NOMO-1 treated with DMSO at 0.1 percent for 48 hours (cell line): ENCODE measurements around the gene RAB22A.

Experiments used
- DNase-seq: peaks from one replicate; lab custom pipeline; 2025; ENCODE audit not compliant: unreplicated experiment; lab: John Stamatoyannopoulos, UW

Gene RAB22A, protein sequence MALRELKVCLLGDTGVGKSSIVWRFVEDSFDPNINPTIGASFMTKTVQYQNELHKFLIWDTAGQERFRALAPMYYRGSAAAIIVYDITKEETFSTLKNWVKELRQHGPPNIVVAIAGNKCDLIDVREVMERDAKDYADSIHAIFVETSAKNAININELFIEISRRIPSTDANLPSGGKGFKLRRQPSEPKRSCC

DNA sequence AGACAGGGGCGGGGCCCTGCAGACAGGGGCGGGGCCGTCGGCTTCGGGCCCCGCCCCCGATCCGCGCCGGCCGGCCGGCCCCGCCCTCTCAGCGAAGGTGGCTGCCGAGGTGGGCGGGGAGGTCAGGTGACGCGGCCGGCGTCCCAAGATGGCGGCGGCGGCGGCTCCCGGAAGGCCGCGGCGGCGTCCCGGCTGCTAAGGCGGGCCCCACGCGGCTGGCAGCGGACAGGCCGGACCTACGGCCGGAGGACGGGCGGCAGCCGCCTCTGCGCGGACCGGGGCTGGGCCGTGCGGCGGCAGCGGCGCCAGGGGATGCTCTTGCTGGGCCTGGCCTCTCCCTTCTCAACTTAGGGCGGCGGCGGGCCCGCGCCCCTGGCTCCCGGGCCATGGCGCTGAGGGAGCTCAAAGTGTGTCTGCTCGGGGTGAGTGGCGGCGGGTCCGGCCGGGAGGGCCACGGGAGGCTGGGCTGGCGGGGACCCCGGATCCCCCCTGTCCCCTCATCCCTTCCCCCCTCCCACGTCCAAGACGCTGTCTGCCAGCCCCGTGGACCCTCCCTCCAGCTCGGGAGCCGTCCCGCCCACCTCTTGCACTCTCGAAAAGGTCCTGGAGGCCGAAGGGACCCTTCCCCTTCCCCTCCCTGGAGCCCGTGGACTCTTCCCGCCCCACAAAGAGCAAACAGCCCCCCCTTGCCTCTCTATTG is at the start of gene RAB22A:
Gene RAB22A, plus strand, starts transcription at position 125 of the 700 bp plus-strand sequence. Its CDS starts 262 bp downstream, at position 387.
- peak; percentile 65 for DNase-seq

DNA sequence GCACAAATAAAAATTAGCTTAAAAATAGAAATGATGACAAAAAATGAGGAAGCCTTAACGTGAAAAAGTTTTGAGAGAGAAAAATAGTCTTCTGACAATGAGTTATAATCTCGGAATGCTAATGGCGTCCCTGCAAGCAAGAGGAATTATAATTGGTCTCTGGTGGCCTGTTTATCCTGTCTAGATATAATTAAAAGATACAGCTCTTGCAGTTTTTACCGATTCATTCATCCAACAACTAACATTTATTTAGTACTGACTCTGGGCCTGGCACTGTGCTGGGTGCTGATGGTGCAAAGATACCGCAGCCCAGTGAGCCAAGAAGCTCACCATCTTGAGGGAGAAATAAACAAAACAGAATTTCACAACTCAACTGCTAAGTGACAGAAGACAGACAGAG is 49.5 kb upstream of the RAB22A start:
- no peak for DNase-seq

DNA sequence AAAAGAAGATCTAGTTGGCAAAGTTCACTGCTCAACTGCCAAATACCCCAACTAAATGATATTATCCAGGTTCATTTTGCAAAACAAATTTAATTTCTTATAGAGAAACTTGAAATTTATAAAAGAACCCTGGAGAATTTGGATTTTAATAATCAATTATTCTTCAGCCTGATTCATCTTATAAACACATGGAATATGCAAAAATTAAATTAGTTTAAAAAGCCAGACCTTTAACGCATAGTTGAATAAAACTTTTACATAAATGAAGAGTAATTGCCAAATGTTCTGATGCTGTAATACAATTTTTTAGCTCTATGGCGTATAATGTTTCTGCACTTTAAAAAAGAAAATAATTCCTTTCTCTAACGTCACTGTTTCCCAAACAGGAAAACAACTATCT is 47.9 kb upstream of the RAB22A start:
- DNase-seq: no peak

DNA sequence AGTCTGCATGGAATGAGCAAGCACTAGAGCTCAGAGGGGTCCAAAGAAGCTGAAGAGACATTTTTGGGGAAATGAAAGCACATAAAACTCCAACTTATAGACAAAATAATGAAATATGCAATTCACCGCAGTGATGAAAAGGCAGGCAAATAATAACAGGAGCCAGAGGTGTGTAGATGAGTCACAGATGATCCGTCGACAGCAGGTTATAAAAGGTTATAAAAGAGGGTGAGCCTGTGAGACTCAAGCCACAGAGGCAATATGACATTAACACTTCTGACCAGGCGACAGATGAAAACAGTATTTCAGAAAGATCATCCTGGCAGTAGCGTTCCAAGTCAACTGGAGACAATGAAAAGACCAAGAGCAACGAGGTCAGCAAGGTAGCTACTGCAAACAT is 45.2 kb upstream of the RAB22A start:
- DNase-seq: peak; percentile 6

DNA sequence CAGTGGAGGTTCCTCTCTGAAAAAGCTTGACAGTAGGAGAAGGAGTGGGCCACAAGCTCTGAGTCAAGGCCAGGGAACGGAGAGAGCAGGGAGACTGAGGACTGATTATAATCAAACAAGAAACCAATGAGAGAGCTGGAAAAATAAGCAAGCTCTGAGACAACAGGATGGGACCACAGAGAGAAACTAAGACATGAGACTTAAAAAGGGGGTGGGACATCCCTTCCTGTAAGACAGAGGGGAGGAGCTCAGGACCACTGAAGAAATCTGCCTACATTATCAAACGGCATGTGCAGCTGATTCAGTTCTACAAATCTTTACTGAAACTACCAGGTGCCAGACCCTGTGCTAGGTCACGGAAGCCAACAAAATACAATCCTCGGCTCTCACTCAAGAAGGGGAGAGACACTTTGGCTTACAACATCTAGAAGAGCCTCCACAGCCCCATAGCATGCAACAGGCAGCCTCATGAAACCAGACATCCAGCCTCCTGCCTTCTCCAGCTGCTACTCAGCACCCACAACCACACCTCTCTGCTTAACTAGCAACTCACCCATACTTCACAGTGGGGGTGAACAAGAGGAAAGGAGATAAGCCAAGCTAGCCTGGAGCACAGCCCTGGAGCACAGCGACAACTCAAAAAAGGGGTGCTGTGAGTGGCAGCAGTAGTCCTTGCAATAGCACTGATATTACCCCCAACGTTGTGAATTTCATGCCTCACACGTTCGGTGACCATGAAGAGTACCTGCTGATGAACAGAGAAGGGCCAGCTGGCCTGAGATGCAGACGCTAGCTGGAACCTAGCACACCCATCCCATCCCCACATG is 41.9 kb upstream of the RAB22A start:
- no peak for DNase-seq

DNA sequence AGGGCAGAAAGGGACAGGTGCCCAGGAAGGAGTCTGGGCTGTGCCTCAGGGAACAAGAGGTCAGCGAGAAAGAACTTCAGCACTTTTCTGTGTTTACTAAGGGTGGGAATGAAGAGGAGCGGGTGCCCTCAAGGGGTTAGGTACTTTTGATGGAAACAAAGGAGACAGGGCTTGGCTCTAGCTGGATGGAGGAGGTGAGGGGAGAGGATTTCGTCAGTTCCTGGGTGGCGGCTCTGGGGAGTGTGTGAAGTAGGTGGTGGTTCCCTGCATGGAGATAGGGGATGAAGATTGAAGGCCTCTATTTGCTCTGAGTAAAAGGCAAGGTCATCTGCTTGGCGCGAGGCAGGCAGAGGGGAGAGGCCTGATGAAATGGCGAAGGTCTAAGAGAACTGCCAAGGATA is 41.1 kb upstream of the RAB22A start:
- no peak for DNase-seq

DNA sequence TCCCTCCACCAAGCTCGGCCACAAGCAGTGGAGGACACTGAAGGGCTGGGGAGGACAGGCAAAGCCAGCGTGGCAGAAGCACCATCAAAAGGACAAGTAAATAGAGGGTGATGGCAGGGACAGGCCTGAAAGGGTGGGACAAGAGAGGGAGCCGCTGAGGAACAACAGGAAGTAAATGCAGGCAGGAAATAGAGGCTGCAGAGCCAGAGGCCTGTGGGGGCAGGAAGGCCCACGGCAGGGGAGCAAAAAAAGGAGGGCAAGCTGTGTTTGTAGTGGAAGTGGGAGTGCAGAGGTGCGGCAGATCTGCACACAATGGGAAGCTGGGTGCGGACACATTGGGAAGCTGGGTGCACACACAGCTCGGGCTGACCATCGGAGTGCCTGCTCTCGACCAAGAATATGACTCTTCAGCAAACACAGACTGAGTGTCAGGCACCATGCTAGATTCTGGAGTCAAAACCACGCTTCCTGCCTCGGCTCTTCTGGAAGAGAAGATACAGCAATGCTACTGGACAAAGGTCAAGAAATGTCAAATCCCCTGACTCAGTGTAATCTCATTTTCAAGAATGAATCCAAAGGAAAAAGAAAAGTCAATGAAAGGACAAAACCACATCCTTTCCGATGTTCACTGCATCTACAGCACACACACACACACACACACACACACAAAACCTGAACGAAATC is 40.4 kb upstream of the RAB22A start:
- DNase-seq: no peak

DNA sequence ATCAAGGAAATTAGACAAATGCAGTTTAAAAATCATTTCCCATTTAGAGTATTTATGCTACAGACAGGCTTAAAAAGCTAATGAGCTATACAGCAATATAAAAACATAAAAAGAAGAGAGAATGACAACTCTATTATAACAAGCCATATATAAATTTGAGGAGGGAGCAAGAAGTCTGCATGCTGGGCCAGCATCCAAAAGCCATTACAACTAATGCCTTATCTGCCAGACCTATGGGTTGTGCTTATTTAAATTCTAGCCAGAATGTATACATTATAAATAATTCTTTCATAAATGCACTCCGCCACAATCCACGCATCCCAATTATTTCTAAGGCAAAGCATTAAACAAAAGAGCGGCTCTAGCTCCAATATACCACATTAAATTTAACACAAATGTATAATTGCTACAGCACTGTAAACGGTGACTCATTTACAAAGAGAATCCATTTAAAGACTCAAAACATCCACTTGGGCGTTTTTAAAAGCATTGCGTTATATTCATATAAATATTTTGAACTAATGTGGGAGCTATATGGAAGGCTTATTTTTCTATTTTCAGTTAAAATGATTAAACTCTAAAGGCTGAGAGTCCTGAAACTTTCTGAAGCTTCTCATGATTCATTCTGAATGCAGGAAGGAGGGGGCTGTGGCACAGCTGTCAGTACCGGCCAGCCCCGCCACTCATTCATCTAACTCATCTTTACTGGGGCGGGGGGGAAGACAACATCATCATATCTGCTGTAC is 37.7 kb upstream of the RAB22A start:
- DNase-seq: no peak

DNA sequence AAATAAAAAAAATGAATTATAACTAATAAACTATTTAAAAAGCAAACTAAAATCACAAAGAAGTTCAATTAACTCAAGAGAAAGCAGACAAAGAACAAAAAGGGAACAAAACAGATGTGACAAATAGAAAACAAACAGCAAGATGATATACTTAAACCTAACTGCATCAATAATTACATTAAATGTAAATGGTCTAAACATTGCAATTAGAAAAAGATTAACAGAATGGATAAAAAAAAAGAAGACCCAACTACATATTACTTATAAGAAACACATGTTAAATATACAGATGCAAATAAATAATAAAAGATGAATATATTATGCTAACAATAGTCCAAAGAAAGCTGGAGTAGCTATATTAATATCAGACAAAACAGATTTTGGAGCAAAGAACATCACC is 35.1 kb upstream of the RAB22A start:
- no peak for DNase-seq

DNA sequence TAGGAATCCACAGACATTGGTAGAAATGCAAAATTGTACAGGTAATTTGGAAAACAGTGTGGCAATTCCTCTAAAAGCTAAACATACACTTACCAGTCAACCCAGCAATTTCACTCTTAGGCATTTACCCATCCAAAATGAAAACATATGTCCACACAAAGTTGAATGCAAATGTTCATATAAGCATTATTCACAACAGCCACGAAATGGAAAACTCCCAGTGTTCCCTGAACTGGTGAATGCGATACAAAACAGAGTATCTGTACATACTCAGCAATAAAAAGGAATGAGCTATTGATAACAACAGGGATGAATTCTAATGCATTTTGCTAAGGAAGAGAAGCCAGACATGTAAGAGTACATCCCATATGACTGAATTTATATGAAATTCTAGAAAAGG is 32.4 kb upstream of the RAB22A start:
- no peak for DNase-seq

DNA sequence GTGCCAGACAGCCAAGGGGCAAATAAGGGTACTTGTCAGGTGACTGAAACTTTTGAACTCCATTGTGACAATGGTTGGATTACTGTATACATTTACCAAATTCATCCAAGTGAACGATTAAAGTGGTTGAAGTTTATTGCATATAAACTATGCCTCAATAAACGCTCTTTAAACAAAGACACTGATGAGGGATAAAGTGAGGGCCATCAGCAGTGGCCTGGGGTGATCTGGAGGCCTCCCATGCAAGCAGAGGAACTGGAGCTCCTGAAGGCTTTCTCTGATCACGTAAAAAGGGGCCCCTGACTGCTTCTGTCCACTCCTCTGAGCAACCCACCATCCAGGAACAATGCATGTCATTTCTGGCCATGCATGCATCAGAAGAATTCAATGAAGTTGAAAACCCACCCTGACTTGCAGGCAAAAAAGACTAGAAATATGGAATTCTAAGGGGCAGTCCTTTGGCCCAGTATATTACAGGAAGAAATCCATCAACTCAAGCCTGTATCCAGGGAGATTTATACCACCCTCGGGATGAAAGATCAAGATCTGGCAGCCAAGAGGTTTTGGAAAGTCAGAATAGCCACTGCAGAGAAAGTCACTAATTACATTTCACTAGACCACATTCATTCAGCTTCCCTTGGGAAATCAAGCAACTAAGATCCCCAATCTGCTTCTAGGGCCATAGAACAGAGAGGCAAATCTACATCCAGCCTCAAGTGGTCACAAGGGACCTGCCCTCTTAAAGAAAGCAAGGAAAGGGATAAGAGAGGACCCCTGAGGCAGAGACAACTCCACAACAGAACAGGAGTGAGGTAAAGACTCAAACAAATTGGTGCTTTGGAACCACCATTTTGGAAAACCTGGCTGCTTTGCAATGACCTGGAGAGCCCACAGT is 31.7 kb upstream of the RAB22A start:
- DNase-seq: no peak

DNA sequence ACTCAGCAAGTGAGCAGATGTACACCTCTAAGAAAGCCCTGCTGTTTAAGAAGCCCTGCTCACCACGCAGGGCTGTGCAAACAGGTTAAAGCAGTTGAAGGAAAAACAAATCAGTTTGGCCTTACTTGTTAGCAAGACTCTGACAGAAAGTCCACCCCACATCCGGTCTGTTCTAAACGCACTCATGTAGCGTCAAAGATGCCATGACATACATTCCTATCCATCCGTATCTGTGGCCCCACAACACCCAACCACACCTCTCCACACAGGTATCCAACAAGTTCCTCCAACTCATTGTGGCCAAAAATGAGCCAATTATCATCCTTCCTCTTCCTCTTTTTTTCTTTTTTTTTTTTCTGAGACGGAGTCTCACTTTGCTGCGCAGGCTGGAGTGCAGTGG is 22.8 kb upstream of the RAB22A start:
- peak; percentile 40 for DNase-seq

DNA sequence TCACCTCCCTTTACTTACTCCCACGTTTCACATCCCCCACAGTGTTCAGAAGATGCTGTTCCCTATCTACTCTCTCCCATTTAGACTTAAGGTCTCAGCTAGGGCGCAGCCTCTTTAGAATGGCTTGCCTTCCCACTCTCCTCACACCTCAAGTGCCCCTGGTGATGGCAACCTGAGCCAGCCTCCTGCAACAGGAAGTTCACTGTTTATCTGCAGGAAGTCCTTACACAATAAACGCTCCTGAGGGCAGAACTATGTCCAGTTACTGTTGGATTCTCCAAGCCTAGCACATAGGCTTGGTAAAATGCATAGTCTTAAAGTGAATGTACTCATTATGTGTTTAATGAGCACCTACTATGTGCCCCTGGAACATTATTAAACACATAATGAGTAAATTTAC is 21.9 kb upstream of the RAB22A start:
- peak; percentile 9 for DNase-seq

DNA sequence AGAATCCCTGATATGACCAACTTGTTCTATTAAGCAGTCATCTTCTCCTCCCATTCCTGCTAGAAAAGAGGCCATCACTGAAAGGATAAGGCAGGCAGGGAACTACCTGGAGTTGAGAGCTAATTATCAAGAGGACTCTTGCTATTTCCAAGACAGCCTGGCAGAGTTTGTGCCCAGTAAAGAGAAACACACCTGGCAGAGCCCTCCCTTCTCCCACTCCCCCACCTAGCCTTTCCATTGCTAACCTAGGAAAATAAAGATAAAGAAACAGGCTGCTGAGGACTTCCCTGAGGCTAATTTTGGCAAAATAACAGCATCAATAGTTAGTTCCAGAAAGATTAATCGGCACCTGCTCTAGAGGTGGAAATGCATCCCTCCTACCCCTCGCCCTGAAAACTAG is 20.4 kb upstream of the RAB22A start:
- DNase-seq: no peak

DNA sequence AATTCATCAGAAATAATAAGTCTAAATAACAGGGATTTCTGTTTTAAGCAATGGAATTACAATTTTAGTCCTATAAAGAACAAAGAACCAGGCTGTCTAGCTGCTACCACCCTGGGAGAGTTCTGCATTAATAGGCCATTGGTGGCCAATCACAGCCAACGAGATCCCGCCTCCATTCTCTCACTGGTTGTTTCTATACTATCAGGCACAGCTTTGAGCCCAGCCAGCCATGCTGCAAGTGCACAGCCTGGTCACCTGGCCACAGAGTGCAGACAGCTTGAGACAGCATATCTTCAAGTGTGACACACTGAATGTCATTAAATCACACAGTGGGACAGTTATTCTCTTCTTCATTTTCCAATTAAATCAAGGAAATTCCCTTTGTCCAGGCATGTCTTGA is 16.1 kb upstream of the RAB22A start:
- DNase-seq: no peak

DNA sequence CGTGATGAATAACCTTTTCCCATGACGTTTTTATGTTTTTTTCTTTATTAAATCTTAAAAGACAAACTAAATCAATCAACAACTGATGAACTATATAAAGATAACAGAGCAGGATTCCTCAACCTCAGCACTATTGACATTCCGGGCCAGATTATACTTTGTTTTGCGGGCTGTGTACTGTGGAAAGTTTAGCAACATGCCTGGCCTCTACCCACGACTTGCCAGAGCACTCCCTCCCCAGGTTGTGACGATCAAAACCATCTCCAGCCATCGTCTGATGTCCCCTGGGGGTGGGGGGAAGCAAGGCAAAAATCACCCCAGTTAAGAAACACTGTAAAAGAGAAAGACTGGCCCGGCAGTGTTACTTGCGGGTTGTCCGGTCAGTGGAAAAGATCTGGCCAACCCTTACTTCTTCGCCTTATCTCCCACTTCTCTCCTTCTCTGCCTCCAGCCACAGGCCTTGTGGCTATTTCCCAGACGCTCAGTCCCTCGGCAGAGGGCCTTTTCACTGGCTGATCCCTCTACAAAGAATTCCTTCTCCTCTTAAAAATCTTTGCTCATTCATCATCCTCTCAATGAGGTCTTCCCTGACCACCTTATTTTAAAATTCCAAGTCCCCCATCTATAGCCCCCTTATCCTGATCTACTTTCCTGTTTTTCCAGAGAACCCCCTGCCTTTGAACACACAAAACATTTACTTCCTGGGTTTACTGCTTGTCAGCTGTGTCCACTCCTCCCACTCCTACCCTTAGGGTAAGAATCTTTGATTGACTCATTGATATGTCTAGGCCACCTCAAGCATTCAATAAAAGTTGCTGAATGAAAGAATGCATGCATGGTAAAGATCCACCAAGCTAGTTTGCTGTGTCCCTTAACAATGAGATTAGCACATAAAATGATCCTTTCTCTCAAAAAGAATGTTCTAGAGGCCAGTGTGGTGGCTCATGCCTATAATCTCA is 14.7 kb upstream of the RAB22A start:
- no peak for DNase-seq

DNA sequence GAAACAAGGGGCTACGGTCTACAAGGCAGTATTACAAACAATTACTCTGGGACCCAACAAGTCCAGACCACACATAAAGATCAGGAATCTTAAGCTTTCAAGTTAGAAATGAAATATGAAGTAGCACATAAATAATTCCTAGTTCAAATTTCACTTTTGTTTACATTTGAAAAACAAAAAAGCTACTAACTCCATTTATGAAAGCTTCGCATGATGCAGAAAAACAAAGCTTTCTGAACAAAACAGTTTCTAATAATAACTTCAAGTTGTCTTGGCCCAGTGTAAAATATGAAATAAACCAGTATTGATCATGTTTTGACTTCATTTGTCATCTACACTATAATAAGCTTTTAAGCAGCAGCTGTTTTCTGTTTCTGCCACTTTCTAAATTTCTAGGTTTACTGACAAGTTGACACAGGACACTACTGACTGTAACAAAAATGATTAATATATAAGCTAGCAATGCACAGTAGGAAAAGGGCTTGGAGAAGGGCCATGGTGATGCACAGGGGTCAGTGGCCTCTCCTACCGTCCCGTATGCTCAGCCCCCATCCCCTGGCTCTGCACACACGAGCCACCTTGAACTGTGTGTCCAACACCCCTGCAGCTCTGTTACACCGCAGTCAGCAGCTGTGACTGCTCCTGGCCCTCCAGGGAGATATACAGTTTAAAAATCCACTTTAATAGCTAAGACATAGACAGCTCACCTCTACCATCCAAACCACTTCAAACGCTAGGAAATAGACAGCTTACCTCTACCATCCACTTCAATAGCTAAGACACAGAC is 13.3 kb upstream of the RAB22A start:
- no peak for DNase-seq

DNA sequence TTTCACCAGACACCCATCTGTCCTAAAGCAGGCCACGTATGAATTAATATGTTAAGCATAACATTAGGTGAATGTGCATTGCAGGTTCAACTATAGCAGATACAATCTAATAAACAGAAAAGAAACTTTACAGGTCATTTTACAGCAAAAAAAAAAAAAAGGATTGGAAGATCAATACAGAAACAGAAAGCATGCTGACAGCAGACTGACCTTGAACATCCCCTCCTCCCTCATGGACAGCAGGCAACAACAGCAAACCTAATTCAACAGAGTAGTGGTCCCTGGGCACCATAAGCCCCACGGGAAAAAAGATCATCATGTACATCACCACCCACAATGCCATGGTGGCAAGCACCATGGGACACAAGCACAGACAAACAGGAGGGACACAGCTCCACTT is 12.1 kb upstream of the RAB22A start:
- DNase-seq: no peak
